Stimulated activated CD4-positive, alpha-beta T cell treated with anti-CD3 and anti-CD28 coated beads, Interleukin-4, amount 100 ng/mL, for 4 hours (primary cell): Measurements from ENCODE around the gene ERFE.

Experiments used
- DNase-seq, 2 experiments: peaks; one replicate each; pipeline ENCODE4 v3.0.0-alpha.2; 2020

The ERFE gene

GRCh38 chr2:238157506-238158017 lies 1.2 kb upstream of the ERFE start:
- no peak for DNase-seq

- DNase-seq, result no peak
These were observed 707 bp upstream of the ERFE start for GRCh38 chr2:238158018-238158508.

DNA sequence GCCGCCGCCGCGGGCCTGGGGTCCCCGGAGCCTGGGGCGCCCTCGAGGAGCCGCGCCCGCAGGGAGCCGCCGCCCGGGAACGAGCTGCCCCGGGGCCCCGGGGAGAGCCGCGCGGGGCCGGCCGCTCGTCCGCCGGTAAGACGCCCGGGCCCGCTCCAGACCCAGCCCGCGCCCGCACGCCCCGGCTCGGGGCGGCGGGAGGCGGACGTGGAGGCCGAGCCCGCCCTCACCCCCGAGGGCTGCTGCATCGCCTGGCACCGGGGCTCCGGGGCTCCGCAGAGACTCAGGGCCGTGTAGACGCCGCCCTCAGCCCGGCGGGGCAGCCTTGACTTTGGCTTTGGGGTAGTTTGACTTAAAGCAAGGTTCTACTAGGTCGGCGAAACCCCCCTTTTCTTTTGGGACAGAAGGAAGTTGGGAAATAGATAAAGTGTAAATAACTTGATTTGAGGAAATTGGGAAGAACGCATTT lies 335 bp downstream of the ERFE start:
- DNase-seq, result no peak

GRCh38 chr2:238159661-238160205 lies 963 bp downstream of the ERFE start:
- DNase-seq, result no peak

DNA sequence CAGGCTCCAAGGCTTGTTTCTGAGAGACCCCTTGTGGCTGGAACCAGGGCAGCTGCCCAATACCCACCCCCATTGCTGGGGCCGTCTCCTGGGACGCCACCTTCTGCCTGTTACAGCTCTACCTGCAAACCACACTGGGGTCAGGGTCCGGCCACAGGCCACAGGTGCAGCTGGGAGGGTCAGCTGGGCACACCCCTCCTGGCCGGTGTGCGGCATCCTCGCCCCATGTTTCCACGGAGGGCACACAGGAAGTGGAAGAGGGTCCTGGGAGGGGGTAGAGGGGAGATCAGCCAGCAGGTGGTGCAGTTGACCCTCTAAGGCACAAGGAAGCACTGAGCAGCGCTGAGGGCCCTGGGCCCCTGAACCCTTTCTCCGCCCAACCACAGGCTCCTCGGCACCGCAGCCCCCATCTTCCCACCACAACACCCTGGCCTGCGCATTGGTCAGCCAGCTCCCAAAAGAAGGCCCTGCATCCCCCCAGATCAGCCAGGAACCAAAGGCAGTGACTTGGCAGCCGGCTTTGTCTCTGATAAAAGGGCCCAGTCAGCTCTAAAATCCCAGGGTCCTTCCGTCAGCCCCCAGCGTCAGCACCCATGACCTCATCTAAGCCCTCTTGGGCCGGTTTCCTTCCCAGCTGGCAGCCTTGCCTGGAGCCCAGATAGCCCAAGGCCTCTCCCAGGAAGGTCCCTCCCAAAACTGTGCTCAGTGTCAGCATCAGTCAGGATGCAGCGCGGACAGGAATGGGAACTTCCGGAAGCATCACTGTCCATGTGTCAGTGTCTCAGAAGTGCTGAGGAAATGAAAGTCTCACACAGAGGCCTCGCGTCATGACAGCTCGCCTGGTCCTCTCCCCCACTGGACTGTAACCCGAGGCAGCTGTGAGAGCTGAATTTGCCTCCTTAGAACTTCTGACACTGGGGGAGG lies 1.7 kb downstream of the ERFE start:
- DNase-seq, result no peak

GRCh38 chr2:238161291-238162051 lies 2.7 kb downstream of the ERFE start:
- no peak for DNase-seq

GRCh38 chr2:238162251-238162845 lies 3.6 kb downstream of the ERFE start:
- DNase-seq, result no peak

DNA sequence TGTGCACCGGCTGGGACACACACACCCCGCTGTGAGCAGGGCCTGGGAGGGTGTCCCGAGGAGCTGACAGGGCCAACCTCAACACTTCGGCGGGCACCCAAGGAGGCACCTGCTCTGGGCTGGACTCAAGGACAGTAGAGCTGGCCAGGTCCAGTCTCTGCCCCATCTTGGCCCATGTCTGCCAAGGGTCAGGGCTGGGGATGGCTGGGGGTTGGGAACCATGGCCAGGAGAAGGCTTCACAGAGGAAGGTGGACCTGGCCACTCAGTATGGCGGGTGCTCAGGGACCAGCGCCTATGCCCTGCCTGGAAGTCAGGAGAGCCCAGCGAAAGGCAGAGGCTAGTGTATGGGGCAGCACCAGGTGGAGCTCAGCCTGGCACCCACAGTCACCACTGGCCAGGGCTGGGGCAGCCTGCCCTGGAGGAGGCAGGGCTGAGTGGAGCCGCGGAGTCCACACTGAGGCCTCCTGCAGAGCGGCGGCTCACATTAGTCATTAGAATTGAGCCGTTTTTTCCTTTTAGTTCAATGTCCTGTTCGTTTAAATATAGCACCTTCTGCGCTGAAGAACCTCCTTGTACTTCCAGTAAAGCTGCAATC lies 4.2 kb downstream of the ERFE start:
- no peak for DNase-seq

GRCh38 chr2:238163481-238164198 lies 4.9 kb downstream of the ERFE start:
- no peak for DNase-seq

GRCh38 chr2:238164906-238165287 lies 6.1 kb downstream of the ERFE start:
- no peak for DNase-seq

- no peak for DNase-seq
These were observed 6.6 kb downstream of the ERFE start for GRCh38 chr2:238165288-238165921.

GRCh38 chr2:238166391-238167343 lies 7.9 kb downstream of the ERFE start:
- no peak for DNase-seq

- DNase-seq, result no peak
These were observed 8.6 kb downstream of the ERFE start for GRCh38 chr2:238167344-238167715.

DNA sequence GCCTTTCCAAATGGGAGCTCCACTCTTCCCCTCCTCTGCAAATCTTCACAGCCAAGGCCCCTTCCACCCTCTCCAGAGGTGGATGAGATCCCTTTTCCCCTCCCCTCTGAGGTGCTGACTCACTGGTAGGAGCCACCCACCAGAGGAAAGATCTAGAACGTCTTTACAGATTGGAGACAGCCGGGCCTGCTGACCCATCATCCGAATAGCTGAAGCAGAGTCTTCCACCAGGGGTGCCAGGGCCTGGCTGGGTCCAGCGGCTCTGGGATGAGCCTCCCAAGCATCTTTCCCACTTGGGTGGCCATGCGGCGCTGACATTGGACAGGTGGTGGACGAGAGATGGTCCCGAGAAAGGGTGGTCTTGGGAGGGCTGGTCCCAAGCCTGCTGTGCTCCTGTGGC lies 9.0 kb downstream of the ERFE start:
- DNase-seq, result no peak

- DNase-seq, result no peak
These were observed 9.7 kb downstream of the ERFE start for GRCh38 chr2:238168196-238169047.

DNA sequence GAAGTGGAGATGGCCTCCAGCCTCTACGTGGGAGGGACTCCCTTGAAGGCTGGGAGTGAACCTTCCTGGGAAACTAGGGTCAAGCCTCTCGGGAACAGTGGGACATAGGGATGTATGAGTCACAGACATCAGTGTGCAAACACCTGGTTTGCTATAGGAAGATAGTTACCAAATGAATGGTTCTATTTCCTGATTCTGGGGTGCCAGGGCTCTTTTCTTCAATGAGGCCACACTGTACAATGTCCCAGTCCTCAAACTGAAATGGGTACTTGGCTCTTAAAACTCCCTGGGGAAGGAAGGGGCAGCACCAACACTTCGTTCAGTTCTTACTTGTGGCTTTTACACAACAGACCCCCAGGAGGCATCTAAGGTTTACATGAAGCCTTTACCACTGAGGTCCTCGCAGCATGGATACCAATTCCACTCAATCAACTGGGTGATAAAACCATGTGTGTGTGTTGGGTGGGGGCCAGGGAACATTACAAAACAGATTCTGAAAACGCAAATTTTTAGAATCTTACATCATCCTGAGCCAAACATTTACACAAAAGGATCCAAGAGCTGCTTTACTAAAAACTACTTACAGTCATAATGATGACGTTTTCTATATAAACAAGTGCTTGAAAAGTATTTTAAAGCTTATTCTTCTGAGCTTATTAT lies 10.4 kb downstream of the ERFE start:
- DNase-seq, result no peak

DNA sequence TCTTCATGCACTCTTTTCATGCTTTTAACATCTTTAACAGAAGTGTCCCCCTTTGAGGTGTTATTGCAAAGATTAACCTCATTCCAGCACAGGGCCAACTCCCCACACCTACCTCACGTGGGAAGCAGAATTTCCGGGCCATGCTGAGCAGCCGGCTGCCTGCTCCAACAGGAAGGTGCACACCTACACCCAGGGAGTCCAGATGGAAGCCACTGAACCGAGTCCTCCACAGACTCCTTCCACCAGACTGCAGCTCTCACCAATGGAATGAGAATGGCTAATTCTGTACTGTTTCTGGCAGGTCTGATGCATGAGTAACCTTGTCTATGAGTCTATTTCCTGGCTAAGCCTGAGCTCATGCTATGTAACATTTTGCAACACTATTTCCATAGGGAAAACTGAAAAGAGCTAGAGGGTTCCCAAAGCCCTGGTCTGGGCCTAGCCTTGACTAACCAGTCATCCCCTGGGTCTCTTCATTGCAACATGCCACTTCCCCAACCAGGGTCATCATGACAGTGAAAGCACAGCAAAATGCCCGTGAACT lies 11.0 kb downstream of the ERFE start:
- no peak for DNase-seq

DNA sequence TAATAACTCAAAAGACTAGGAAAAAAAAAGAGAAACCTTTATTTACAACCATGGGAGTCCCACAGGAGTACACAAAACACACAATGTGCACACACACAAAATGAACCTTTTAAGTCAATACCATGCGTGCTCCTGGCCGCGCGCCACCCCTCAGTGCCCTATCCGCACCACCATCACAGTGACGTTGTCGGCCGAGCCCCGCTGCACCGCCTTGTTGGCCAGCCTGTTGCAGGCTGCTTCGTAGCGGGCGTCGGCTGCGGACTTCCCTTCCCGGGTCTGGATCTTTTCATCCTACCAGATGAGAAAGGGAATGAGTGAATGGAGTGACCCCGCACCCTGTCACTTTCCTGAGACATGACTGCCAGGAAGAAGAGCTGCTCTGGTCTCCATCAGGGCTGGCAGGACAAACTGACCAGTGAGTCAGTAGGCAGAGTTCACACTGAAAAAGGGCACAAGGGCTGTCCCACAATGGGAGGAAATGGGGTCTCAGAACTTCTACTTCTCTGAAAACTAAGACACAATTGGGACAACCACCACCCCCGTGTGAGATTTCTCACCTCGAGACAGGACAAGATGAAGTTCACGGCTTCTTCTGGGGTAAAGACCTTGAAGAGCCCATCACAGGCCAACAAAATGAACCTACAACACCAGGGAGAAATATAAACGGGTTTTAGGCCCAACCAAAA lies 11.8 kb downstream of the ERFE start:
- DNase-seq, result no peak
